SK-N-SH (cell line): ENCODE results near the gene CLDN14. TPM values are rescaled to one million over a fixed set of nuclear protein-coding genes. Genes with fewer than 3 reads are reported as not detected.
A peak's percentile ranks its signal among the peaks of the same experiment; 100 is the strongest.

Source experiments
- CTCF ChIA-PET: fragments of 300-600, 350-600 bp; formaldehyde crosslinking; extraction: SDS; loops from one replicate; lab custom pipeline; 2021; lab: Yijun Ruan, JAX
- POLR2A ChIA-PET: fragments of 350-600 bp; sonication (Branson Sonifier 250); formaldehyde crosslinking; extraction: SDS; loops from one replicate; lab custom pipeline; 2020; ENCODE audit warnings: antibody characterized with exemption, inconsistent platforms; lab: Yijun Ruan, JAX
- DNase-seq: peaks from one replicate; pipeline ENCODE4 v3.0.0; 2012
- H2AFZ ChIP-seq: fragments of 200-600 bp; sonication (generic); 2 replicates; pipeline ENCODE4 v1.8.1; 2016; ENCODE audit warnings: antibody characterized with exemption, mild to moderate bottlenecking, low read depth
- H3F3A ChIP-seq: fragments of 200-600 bp; sonication (generic); replicated peaks from 2 replicates; pipeline ENCODE3; 2016; ENCODE audit warnings: antibody characterized with exemption, mild to moderate bottlenecking; ENCODE audit not compliant: insufficient read depth
- H3K27ac ChIP-seq, 2 experiments: fragments of 200-500 bp in 1 of 2; fragments of 200-600 bp in 1 of 2; sonication (Bioruptor generic) in 1 of 2; sonication (generic), shearing (Covaris generic) in 1 of 2; 2 replicates each; pipeline versions ENCODE4 v1.5.1 to v1.6.1; 2014 to 2016; ENCODE audit warnings: low read depth in 2 of 2, inconsistent platforms in 1 of 2, low read length in 1 of 2, mild to moderate bottlenecking in 1 of 2, mixed read lengths in 1 of 2
- H3K27me3 ChIP-seq: fragments of 200-600 bp; sonication (generic), shearing (Covaris generic); 2 replicates; pipeline ENCODE4 v1.6.1; 2016; ENCODE audit warnings: mixed run types; ENCODE audit not compliant: insufficient read depth
- H3K36me3 ChIP-seq, 2 experiments: fragments of 200-500 bp in 1 of 2; fragments of 200-600 bp in 1 of 2; sonication (Bioruptor generic) in 1 of 2; sonication (generic) in 1 of 2; replicated peaks in 1 of 2; 2 replicates each; pipeline versions ENCODE3 to v1.5.1; 2014 to 2016; ENCODE audit warnings: low read length in 1 of 2, mild to moderate bottlenecking in 1 of 2; ENCODE audit not compliant: insufficient read depth in 2 of 2, control insufficient read depth in 1 of 2
- H3K4me1 ChIP-seq, 2 experiments: fragments of 200-500 bp in 1 of 2; fragments of 200-600 bp in 1 of 2; sonication (Bioruptor generic) in 1 of 2; sonication (generic), shearing (Covaris generic) in 1 of 2; 2 replicates each; pipeline versions ENCODE4 v1.5.1 to v1.6.1; 2014 to 2016; ENCODE audit warnings: low read depth in 1 of 2, low read length in 1 of 2, mixed run types in 1 of 2; ENCODE audit not compliant: insufficient read depth in 2 of 2, control insufficient read depth in 1 of 2
- H3K4me2 ChIP-seq: fragments of 200-600 bp; sonication (generic), shearing (Covaris generic); 2 replicates; pipeline ENCODE4 v1.6.1; 2017; ENCODE audit warnings: mixed run types
- H3K4me3 ChIP-seq, 2 experiments: fragments of 200-500 bp in 1 of 2; fragments of 200-600 bp in 1 of 2; sonication (Bioruptor generic) in 1 of 2; sonication (generic), shearing (Covaris generic) in 1 of 2; 2 replicates each; pipeline versions ENCODE4 v1.5.1 to v1.8.1; 2014 to 2016; ENCODE audit warnings: low read depth in 2 of 2, inconsistent platforms in 1 of 2, low read length in 1 of 2, mild to moderate bottlenecking in 1 of 2, mixed read lengths in 1 of 2, moderate library complexity in 1 of 2
- H3K79me2 ChIP-seq: fragments of 200-600 bp; sonication (generic); 2 replicates; pipeline ENCODE4 v1.8.1; 2017; ENCODE audit warnings: mild to moderate bottlenecking; ENCODE audit not compliant: insufficient read depth
- H3K9ac ChIP-seq: fragments of 200-600 bp; sonication (generic); 2 replicates; pipeline ENCODE4 v1.6.1; 2017; ENCODE audit warnings: mixed run types
- H3K9me2 ChIP-seq: fragments of 200-600 bp; sonication (generic); 2 replicates; pipeline ENCODE4 v1.6.1; 2017; ENCODE audit warnings: mixed run types
- H3K9me3 ChIP-seq: fragments of 200-600 bp; sonication (generic); 2 replicates; pipeline ENCODE4 v1.6.1; 2017; ENCODE audit warnings: mixed run types, mild to moderate bottlenecking, moderate library complexity
- H4K20me1 ChIP-seq: fragments of 200-600 bp; sonication (generic); 2 replicates; pipeline ENCODE4 v1.6.1; 2017; ENCODE audit warnings: mild to moderate bottlenecking, mixed run types; ENCODE audit not compliant: insufficient read depth
- CHD2 ChIP-seq: fragments of 150-350 bp; IDR thresholded peaks from 2 replicates; pipeline ENCODE4 v1.6.1; 2018; ENCODE audit warnings: low read length; ENCODE audit not compliant: partially characterized antibody
- EZH2phosphoT487 ChIP-seq: fragments of 200-600 bp; sonication (generic); IDR thresholded peaks from 2 replicates; pipeline ENCODE4 v1.6.1; 2017; ENCODE audit warnings: low read depth, mixed run types, mild to moderate bottlenecking, antibody characterized with exemption, moderate library complexity, borderline replicate concordance
- GABPA ChIP-seq: IDR thresholded peaks from 2 replicates; pipeline ENCODE4 v1.4.0; 2012; ENCODE audit warnings: low read depth, mild to moderate bottlenecking
- GATA2 ChIP-seq: sonication (generic); formaldehyde crosslinking; IDR thresholded peaks from 2 replicates; pipeline ENCODE4 v1.5.0; 2020; ENCODE audit warnings: mild to moderate bottlenecking, missing genetic modification reagents
- JUND ChIP-seq: IDR thresholded peaks from 2 replicates; pipeline ENCODE4 v1.4.0; 2012
- MXI1 ChIP-seq: IDR thresholded peaks from 2 replicates; pipeline ENCODE4 v1.6.1; 2012; ENCODE audit warnings: mild to moderate bottlenecking, low read depth, low read length, improper control_type of control experiment
- RCOR1 ChIP-seq: fragments of 150-350 bp; IDR thresholded peaks from 2 replicates; pipeline ENCODE4 v1.6.1; 2017; ENCODE audit warnings: antibody characterized with exemption, low read length
- RXRA ChIP-seq: IDR thresholded peaks from 2 replicates; pipeline ENCODE4 v1.4.0; 2012; ENCODE audit warnings: low read depth, mild to moderate bottlenecking, borderline replicate concordance
- SMC3 ChIP-seq: IDR thresholded peaks from 2 replicates; pipeline ENCODE4 v1.6.1; 2012; ENCODE audit warnings: low read depth, low read length, improper control_type of control experiment
- TAF1 ChIP-seq: IDR thresholded peaks from 2 replicates; pipeline ENCODE4 v1.6.1; 2012; ENCODE audit warnings: low read depth, mild to moderate bottlenecking, low read length, moderate library complexity, borderline replicate concordance
- TCF12 ChIP-seq: IDR thresholded peaks from 2 replicates; pipeline ENCODE4 v1.4.0; 2012
- YY1 ChIP-seq: IDR thresholded peaks from 2 replicates; pipeline ENCODE4 v1.4.0; 2012; ENCODE audit warnings: low read depth, mild to moderate bottlenecking
- WGBS: methylation state at CpG from one replicate; pipeline ENCODE4 v1.1.6; 2017; ENCODE audit warnings: low lambda C conversion rate; 5-methylcytosine and 5-hydroxymethylcytosine counted together
- polyA plus RNA-seq, 3 experiments: library from polyadenylated mRNA; depleted of rRNA; stranded (reverse); fragments of >200 nt; gene quantifications; 2 replicates each; pipeline ENCODE4 v1.2.3, GENCODE V29; 2012
- TF ChIP-seq, protein P1 (sequence below): fragments of 150-350 bp; IDR thresholded peaks from 2 replicates; pipeline ENCODE4 v1.6.1; 2016; ENCODE audit warnings: mild to moderate bottlenecking, low read depth, low read length
- TF ChIP-seq, protein P2 (sequence below): IDR thresholded peaks from 2 replicates; pipeline ENCODE4 v1.4.0; 2012; ENCODE audit warnings: low read depth, borderline replicate concordance
- TF ChIP-seq, protein P3 (sequence below): fragments of 150-350 bp; IDR thresholded peaks from 2 replicates; pipeline ENCODE4 v1.6.1; 2017; ENCODE audit warnings: antibody characterized with exemption, low read length, low read depth, borderline replicate concordance
- TF ChIP-seq, protein P4 (sequence below): IDR thresholded peaks from 2 replicates; pipeline ENCODE4 v1.6.1; 2012; ENCODE audit warnings: mild to moderate bottlenecking, low read depth, low read length, moderate library complexity

CLDN14 gene
- polyA plus RNA-seq, 1 of the 3 experiments (the other 2 are of a cell fraction): not detected

DNA sequence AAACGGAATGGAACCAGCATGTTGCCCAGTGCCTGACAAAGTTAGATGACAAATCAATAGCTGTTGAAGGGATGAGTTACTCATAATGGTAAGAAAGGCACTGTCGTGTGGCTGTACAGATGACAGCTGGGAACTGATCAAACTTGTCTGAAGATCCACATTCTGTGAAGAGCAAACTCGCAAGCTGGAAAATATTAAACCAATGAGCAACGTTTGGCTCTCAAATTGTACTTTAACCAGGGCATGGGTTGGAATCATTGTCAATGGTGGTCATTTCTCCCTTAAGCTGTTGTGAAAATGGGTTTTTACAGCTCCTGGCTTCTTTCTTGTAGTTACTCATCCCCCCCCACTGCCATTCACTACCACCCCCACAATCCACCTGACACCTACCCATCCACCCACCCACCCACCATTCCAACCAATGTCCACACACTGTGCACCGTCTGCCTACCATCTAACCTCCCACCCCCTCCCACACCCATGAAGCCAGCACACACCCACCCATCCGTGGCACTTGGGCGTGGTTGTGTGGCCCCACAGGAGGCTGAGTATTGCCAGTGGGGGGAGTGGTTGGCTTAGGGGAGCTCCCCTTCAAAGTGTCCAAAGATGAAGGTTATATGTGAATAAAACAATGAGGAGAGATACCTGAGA, 46.7 kb downstream of the CLDN14 start (continued):
- TF ChIP-seq SMC3 (no peak), TCF12 (no peak)

DNA sequence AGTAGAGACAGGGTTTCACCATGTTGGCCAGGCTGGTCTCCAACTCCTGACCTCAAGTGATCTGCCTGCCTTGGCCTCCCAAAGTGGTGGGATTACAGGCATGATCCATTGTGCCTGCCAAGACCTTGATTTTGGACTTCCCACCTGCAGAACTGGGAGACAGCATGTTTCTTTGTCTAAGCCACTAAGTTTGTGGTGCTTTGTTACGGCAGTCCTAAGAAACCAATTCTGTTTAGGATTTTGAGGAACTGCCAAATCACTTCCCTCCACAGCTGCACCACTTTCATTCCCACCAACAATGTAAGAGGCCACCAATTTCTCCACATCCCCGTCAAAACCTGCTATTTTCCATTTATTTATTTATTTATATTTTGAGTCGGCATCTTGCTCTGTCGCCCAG, 48.7 kb downstream of the CLDN14 start:
- H3K27me3 ChIP-seq: no peaks in the 10 kb centered on the region
- DNase-seq: no peak
- H3F3A ChIP-seq: peaks cover 12% of the 10 kb centered on the region
- peak overlapping the region; percentile 64 for H3K4me2 ChIP-seq
- H3K4me3 ChIP-seq: no peak overlapping the region
- 96% methylated on average over 4 of the region's 4 CpGs for WGBS
- CTCF ChIA-PET: interaction anchor here (1.2 kb wide), 1 partner anchor 9 kb away, joined by 4 read pairs; no protein-coding TSS in a partner anchor
- peak overlapping the region in 1 of 2 experiments; percentile 89; a peak in 2 of 4 replicates for H3K27ac ChIP-seq
- H2AFZ ChIP-seq: no peak overlapping the region
- H3K9me2 ChIP-seq: no peaks in the 10 kb centered on the region
- H3K9ac ChIP-seq: no peak overlapping the region
- H3K9me3 ChIP-seq: no peaks in the 10 kb centered on the region
- POLR2A ChIA-PET: no interaction called here
- TF ChIP-seq JUND (no peak), TAF1 (no peak), GABPA (no peak)
- H3K79me2 ChIP-seq: peaks cover 15% of the 10 kb centered on the region; the same call in 1 of the 2 replicates
- no peaks in the 10 kb centered on the region for H3K36me3 ChIP-seq
- peaks cover 6 to 7% of the 10 kb centered on the region in 2 experiments; a peak in 2 of 4 replicates for H3K4me1 ChIP-seq
- H4K20me1 ChIP-seq: no peaks in the 10 kb centered on the region

DNA sequence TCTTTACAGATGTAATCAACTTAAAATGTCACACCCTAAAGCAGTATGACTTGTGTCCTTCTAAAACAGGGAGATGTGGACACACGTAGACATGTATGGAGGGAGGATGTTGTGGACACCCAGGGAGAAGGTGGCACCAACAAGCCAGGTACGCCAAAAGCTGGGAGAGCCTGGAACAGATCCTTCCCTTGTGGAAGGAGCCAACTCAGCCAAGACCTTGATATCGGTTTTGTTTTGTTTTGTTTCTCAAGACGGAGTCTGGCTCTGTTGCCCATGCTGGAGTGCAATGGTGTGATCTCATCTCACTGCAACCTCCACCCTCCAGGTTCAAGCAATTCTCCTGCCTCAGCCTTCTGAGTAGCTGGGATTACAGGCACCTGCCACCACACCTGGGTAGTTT, 49.1 kb downstream of the CLDN14 start:
- Histone ChIP-seq H3K79me2 (peaks cover 15% of the 10 kb centered on the region; the same call in 1 of the 2 replicates), H2AFZ (0 out of 2 replicates have a peak overlapping the region, but pooled peaks have one; percentile 19), H3K4me2 (peak overlapping the region; percentile 64), H3K9me3 (no peaks in the 10 kb centered on the region), H3F3A (peaks cover 12% of the 10 kb centered on the region), H3K27me3 (no peaks in the 10 kb centered on the region)
- POLR2A ChIA-PET: no interaction called here
- TF ChIP-seq, protein P1, sequence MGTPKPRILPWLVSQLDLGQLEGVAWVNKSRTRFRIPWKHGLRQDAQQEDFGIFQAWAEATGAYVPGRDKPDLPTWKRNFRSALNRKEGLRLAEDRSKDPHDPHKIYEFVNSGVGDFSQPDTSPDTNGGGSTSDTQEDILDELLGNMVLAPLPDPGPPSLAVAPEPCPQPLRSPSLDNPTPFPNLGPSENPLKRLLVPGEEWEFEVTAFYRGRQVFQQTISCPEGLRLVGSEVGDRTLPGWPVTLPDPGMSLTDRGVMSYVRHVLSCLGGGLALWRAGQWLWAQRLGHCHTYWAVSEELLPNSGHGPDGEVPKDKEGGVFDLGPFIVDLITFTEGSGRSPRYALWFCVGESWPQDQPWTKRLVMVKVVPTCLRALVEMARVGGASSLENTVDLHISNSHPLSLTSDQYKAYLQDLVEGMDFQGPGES: no peak
- no peak for TF ChIP-seq CHD2
- TF ChIP-seq, protein P2, sequence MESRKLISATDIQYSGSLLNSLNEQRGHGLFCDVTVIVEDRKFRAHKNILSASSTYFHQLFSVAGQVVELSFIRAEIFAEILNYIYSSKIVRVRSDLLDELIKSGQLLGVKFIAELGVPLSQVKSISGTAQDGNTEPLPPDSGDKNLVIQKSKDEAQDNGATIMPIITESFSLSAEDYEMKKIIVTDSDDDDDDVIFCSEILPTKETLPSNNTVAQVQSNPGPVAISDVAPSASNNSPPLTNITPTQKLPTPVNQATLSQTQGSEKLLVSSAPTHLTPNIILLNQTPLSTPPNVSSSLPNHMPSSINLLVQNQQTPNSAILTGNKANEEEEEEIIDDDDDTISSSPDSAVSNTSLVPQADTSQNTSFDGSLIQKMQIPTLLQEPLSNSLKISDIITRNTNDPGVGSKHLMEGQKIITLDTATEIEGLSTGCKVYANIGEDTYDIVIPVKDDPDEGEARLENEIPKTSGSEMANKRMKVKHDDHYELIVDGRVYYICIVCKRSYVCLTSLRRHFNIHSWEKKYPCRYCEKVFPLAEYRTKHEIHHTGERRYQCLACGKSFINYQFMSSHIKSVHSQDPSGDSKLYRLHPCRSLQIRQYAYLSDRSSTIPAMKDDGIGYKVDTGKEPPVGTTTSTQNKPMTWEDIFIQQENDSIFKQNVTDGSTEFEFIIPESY: no peak
- TF ChIP-seq GATA2 (CRISPR knock-in tag): no peak
- TF ChIP-seq YY1: no peak
- TF ChIP-seq, protein P3, sequence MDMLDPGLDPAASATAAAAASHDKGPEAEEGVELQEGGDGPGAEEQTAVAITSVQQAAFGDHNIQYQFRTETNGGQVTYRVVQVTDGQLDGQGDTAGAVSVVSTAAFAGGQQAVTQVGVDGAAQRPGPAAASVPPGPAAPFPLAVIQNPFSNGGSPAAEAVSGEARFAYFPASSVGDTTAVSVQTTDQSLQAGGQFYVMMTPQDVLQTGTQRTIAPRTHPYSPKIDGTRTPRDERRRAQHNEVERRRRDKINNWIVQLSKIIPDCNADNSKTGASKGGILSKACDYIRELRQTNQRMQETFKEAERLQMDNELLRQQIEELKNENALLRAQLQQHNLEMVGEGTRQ: no peak
- no peak for TF ChIP-seq EZH2phosphoT487
- no peak for TF ChIP-seq RXRA
- TF ChIP-seq TCF12: no peak
- TF ChIP-seq, protein P4, sequence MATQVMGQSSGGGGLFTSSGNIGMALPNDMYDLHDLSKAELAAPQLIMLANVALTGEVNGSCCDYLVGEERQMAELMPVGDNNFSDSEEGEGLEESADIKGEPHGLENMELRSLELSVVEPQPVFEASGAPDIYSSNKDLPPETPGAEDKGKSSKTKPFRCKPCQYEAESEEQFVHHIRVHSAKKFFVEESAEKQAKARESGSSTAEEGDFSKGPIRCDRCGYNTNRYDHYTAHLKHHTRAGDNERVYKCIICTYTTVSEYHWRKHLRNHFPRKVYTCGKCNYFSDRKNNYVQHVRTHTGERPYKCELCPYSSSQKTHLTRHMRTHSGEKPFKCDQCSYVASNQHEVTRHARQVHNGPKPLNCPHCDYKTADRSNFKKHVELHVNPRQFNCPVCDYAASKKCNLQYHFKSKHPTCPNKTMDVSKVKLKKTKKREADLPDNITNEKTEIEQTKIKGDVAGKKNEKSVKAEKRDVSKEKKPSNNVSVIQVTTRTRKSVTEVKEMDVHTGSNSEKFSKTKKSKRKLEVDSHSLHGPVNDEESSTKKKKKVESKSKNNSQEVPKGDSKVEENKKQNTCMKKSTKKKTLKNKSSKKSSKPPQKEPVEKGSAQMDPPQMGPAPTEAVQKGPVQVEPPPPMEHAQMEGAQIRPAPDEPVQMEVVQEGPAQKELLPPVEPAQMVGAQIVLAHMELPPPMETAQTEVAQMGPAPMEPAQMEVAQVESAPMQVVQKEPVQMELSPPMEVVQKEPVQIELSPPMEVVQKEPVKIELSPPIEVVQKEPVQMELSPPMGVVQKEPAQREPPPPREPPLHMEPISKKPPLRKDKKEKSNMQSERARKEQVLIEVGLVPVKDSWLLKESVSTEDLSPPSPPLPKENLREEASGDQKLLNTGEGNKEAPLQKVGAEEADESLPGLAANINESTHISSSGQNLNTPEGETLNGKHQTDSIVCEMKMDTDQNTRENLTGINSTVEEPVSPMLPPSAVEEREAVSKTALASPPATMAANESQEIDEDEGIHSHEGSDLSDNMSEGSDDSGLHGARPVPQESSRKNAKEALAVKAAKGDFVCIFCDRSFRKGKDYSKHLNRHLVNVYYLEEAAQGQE: no peak
- no peak for TF ChIP-seq MXI1
- no peak for TF ChIP-seq RCOR1
- TF ChIP-seq JUND: no peak
- TF ChIP-seq, all 33 proteins: peak for 0
- peak overlapping the region in 1 of 2 experiments; percentile 89; a peak in 2 of 4 replicates for H3K27ac ChIP-seq
- H3K9me2 ChIP-seq: no peaks in the 10 kb centered on the region
- CTCF ChIA-PET: interaction anchor here (0.8 to 1.2 kb wide), 2 partner anchors 8 to 10 kb away, joined by 3 to 4 read pairs; no protein-coding TSS in a partner anchor
- peak overlapping the region in 1 of 2 experiments; percentile 36; a peak in 1 of 4 replicates for H3K4me3 ChIP-seq
- H4K20me1 ChIP-seq: no peaks in the 10 kb centered on the region
- 83% methylated on average over 4 of the region's 4 CpGs for WGBS
- DNase-seq: no peak
- no peaks in the 10 kb centered on the region for H3K36me3 ChIP-seq
- peak overlapping the region; percentile 60 for H3K9ac ChIP-seq
- peaks cover 6 to 7% of the 10 kb centered on the region in 2 experiments; a peak in 2 of 4 replicates for H3K4me1 ChIP-seq
